ENCODE measurements around the gene CCDC134. TPM values are rescaled to one million over a fixed set of nuclear protein-coding genes. Genes with fewer than 3 reads are reported as not detected.

Gene CCDC134
- polyA plus RNA-seq, 4 donors = 7.4 to 10.6 (median 8.2) TPM

DNA sequence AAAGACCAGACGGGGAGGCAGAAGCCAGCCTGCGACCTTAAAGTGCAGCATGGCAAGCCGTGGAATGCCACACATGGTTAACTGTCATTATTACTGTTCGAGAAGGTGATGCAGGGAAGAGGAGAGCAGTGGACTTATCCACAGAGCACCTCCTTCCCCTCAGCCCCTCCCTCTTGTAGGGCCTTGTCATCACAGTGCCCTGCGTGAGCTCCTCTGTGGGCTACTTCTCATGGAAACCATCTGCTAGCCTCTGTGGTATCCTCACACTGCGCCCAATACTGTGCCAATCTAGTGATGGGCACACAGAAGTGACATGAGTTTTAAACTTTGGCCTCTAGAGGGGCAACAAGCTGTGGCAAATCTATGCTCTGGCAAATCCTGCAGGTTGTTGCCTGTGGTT, 18.2 kb upstream of the CCDC134 start:
- no peak for DNase-seq (ENCODE audit: low read depth in 4 of 4, low spot score in 3 of 4)

GRCh38 chr22:41782751-41783150, 17.7 kb upstream of the CCDC134 start:
- DNase-seq (ENCODE audit: low read depth in 4 of 4, low spot score in 3 of 4) = no peak

DNA sequence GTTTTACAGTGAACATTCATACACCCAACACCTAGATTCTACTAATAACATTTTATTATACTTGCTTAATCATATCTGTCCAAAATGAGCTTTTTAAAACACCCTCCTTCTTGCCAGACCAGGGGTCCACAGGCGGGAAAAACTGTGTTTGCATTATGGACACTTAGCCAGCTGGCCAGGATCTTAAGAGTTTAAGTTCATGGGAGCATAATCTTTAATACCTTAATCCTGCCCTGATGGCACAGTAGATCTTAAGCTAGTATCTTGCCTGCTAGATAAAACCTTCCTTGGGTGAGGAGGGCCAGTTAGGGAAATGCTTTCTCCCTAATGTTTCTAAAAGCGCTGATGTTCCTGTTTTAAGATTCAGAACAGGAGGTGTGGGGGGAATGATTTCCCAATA, 13.1 kb upstream of the CCDC134 start:
- DNase-seq (ENCODE audit: low read depth in 4 of 4, low spot score in 3 of 4) = no peak

- DNase-seq (ENCODE audit: low read depth in 4 of 4, low spot score in 3 of 4) = no peak
These were observed 6.6 kb upstream of the CCDC134 start for GRCh38 chr22:41793871-41794270.

DNA sequence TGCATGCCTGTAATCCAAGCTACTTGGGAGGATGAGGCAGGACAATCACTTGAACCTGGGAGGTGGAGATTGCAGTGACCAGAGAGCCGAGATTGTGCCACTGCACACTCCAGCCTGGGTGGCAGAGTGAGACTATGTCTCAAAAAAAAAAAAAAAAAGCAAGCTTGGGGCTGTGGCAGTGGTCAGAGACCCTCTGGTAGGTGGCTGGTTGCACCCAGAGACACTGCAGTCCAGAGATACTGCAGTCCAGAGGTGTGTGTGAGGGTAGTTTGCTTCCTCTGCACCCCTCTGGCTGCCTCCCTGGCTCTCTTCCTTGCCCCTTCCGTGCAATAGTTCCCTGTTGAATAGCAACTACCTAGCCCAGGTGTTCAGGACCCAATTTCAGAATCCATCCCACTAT, 1.7 kb upstream of the CCDC134 start:
- no peak for DNase-seq (ENCODE audit: low read depth in 4 of 4, low spot score in 3 of 4)

- peak in 3 of 4 donors; percentile 6 to 35 (median 30) for DNase-seq (ENCODE audit: low read depth in 4 of 4, low spot score in 3 of 4)
These were observed 762 bp upstream of the CCDC134 start for GRCh38 chr22:41799486-41800347.

DNA sequence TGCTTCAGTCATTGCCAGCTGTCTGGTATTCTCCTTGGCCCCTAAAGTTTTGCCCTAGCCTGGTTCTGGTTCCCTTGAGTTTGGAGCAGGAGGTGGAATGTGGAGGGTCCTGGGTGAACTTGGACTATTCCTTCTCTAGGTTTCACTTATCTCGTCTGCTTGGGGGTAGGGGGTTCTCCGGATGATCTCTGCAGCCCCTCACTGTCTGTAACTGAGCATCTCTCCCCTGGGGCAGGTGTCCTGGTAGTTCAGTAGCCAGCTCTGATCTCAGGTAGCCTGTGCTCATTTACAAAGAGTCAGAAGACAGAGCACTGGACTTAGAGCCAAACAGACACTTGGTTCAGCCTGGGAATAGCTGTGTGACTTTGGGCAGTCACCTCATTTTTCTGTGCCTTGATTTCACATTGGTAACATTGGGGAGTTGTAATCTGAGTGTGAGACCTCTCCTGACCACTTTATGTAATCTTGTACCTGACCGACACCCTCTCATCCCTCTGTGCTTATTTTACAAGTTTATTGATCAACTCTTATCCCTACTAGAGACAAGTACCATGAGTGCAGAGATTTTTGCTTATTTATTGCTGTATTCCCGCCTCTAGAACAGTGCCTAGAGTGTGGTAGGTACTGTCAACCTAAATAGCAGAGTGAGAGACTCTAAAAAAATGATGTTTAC, 804 bp downstream of the CCDC134 start:
- no peak for DNase-seq (ENCODE audit: low read depth in 4 of 4, low spot score in 3 of 4)

DNA sequence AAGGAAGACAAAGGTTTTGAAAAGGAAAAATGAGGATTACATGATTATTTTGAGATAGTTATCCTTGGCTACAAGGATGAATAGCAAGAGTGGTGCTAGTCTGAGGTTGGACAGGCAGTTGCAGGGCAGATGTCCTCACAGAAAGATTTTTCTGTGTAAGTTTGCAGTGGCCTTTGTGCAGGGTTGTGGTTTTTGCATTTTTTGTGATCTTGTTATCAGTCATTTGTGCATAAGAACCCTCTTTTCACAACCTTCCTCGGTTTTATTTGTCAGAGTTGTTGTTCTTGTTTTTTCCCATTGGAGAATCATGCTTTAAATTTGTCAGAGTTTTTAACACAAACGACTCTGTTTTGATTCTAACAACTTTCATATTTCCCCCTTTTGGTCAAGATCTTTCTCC, 1.4 kb downstream of the CCDC134 start:
- DNase-seq (ENCODE audit: low read depth in 4 of 4, low spot score in 3 of 4) = no peak

- no peak for DNase-seq (ENCODE audit: low read depth in 4 of 4, low spot score in 3 of 4)
These were observed 5.2 kb downstream of the CCDC134 start for GRCh38 chr22:41805639-41806038.

GRCh38 chr22:41808400-41808799, 7.9 kb downstream of the CCDC134 start:
- DNase-seq (ENCODE audit: low read depth in 4 of 4, low spot score in 3 of 4) = no peak

- no peak for DNase-seq (ENCODE audit: low read depth in 4 of 4, low spot score in 3 of 4)
These were observed 9.5 kb downstream of the CCDC134 start for GRCh38 chr22:41810022-41810421.

- no peak for DNase-seq (ENCODE audit: low read depth in 4 of 4, low spot score in 3 of 4)
These were observed 12.5 kb downstream of the CCDC134 start for GRCh38 chr22:41812805-41813545.

GRCh38 chr22:41813726-41814410, 13.4 kb downstream of the CCDC134 start:
- DNase-seq (ENCODE audit: low read depth in 4 of 4, low spot score in 3 of 4) = no peak

DNA sequence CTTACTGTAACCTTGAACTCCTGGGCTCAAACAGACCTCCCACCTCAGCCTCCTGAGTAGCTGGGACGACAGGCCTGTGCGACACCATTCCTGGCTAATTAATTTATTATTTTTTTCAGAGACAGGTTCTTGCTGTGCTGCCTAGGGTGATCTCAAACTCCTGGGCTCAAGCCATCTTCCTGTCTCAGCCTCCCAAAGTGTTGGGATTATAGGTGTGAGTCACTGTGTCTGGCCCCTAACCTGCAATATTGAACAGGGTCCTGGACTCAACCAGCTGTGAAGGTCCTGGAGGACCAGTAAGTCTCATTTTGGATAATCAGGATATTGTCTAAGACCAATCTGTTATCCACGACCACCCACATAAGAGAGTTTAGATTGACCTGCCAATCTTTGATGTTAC, 15.2 kb downstream of the CCDC134 start:
- no peak for DNase-seq (ENCODE audit: low read depth in 4 of 4, low spot score in 3 of 4)

DNA sequence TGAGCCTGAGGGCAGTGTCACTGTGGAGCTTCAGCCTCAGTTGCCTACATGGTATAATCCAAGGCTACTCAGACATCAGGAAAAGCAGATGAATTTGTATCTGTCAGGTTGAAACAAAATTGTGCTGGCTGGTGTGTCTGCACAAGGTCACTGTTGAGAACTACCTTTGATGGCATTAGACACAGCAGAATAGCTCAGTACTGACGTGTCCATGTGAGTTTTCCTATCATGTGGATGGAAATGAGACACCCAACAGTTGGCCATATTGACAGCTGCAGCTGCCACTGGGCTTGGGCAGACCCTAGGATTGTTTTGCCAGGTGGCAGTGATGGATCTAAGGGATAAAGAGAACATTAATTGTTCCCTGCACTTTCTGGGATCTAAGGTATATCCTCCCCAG, 15.8 kb downstream of the CCDC134 start:
- no peak for DNase-seq (ENCODE audit: low read depth in 4 of 4, low spot score in 3 of 4)

DNA sequence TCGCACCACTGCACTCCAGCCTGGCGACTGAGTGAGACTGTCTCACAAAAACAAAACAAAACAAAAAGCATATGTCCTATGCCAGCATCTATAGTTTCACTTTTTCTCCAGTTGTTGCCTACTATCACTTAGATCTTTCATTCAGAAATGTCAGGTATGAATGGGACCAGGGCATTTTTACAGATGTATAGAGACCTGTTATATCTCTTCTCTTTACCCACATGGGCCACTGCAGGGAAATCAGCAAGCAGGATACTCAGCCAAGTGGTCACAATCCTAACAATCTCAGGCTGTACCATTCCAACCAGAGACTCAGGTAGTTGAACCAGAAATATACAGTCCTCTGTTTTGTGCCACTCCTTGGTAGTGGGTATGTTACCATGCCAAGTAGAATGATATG, 16.4 kb downstream of the CCDC134 start:
- no peak for DNase-seq (ENCODE audit: low read depth in 4 of 4, low spot score in 3 of 4)

DNA sequence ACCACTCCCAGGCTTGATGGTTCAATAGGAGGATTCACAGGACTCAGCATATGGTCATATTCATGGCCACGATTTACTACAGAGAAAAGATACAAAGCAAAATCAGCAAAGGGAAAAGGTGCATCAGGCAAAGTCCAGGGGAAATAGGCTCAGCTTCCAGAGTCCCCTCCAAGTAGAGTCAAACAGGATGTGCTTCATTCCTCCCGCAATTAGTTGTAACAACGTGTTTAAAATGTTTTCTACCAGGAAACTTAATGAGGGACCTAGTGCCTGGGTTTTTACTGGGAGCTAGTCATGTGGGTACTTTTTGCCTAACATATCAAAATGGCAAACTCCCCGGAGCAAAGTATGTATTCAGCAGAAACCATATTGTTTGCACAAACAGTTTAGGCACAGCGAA, 17.5 kb downstream of the CCDC134 start:
- DNase-seq (ENCODE audit: low read depth in 4 of 4, low spot score in 3 of 4) = no peak

DNA sequence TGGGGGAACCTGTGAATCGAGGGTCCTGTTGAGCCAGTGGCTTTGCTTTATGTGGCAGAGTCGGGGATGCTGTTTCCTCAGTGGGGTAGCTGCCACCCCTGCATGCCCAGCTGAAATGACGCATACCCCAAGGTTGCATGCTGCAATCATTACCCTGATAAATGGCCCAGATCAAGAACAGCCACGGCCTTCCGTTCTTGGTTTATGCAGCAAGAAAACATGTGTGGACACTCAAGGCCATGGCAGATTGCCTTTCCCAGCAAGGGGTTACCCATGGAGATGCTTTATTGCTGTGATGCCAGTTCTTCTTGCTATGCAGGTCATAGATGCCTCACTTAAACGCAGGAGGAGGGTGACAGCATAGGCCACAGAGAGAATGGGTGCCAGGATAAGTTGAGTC, 18.1 kb downstream of the CCDC134 start:
- no peak for DNase-seq (ENCODE audit: low read depth in 4 of 4, low spot score in 3 of 4)

DNA sequence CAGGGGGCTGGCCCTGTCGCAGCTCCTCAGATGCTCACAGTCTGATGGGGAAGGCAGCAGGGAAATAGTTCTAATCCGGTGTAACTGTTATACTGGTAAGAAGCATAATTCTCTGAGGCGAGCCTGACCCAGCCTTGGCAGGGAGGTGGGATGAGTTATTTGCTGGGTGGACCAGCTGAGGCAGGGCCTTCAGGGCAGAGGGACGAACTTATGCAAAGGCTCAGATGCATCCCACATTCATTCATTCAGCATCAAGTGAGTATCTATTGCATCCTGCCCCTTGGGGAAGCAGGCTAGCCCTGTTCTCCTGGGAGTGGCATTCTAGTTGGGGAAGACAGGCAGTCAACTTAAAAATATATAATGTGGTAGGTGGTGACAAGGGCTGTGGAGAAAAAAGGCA, 18.8 kb downstream of the CCDC134 start:
- DNase-seq (ENCODE audit: low read depth in 4 of 4, low spot score in 3 of 4) = no peak

GRCh38 chr22:41820447-41820846, 20.0 kb downstream of the CCDC134 start:
- DNase-seq (ENCODE audit: low read depth in 4 of 4, low spot score in 3 of 4) = no peak
